Suprapubic skin (tissue), 4 donors: Measurements from ENCODE around the gene KLHL10. TPM values are rescaled to one million over a fixed set of nuclear protein-coding genes. Genes with fewer than 3 reads are reported as not detected.

ENCODE experiments used
- DNase-seq, 2 donors: peaks; one replicate each; pipeline ENCODE4 v3.0.0-alpha.2; 2019; ENCODE audit warnings: low spot score in 2 of 2
- H3K27ac ChIP-seq: fragments of 200-600 bp; sonication (generic); one replicate; pipeline ENCODE4 v1.5.1; 2019
- H3K27me3 ChIP-seq: fragments of 200-600 bp; sonication (generic); one replicate; pipeline ENCODE4 v1.5.1; 2019
- H3K36me3 ChIP-seq: fragments of 200-600 bp; sonication (generic); one replicate; pipeline ENCODE4 v1.5.1; 2019
- H3K4me1 ChIP-seq: fragments of 200-600 bp; sonication (generic); one replicate; pipeline ENCODE4 v1.5.1; 2019
- H3K4me3 ChIP-seq: fragments of 200-600 bp; sonication (generic); one replicate; pipeline ENCODE4 v1.5.1; 2019; ENCODE audit warnings: mild to moderate bottlenecking
- H3K9me3 ChIP-seq: fragments of 200-600 bp; sonication (generic); one replicate; pipeline ENCODE4 v1.5.1; 2019
- CTCF ChIP-seq, 2 donors: fragments of 200-600 bp in 1 of 2; fragments of 450-650 bp in 1 of 2; sonication (generic) in 1 of 2; IDR thresholded peaks; one replicate each; pipeline ENCODE4 v1.5.1; 2016 to 2019; ENCODE audit warnings: antibody characterized with exemption in 2 of 2, mild to moderate bottlenecking in 1 of 2, moderate library complexity in 1 of 2
- EP300 ChIP-seq: sonication (generic); formaldehyde crosslinking; IDR thresholded peaks from one replicate; pipeline ENCODE4 v1.6.1; 2017; ENCODE audit warnings: antibody characterized with exemption
- POLR2A ChIP-seq, 2 donors: fragments of 450-650 bp; IDR thresholded peaks; one replicate each; pipeline ENCODE4 v1.6.1; 2017; ENCODE audit warnings: antibody characterized with exemption in 2 of 2, mild to moderate bottlenecking in 2 of 2, moderate library complexity in 2 of 2
- POLR2AphosphoS5 ChIP-seq, 3 donors: sonication (generic); formaldehyde crosslinking; IDR thresholded peaks; one replicate each; pipeline ENCODE4 v1.6.1; 2017; ENCODE audit warnings: antibody characterized with exemption in 3 of 3
- WGBS: methylation state at CpG from one replicate; pipeline ENCODE4 v1.1.5; 2018; 5-methylcytosine and 5-hydroxymethylcytosine counted together
- total RNA-seq, 4 donors: library from RNA; depleted of rRNA; stranded (reverse); fragments of >200 nt; gene quantifications; one replicate each; pipeline ENCODE4 v1.1.0, GENCODE V29; 2016

Gene KLHL10
- total RNA-seq, 4 donors from 2014 or later = 0.30 TPM; not detected in 3

- Histone ChIP-seq H3K27ac (no peak overlapping the region), H3K9me3 (no peaks in the 10 kb centered on the region), H3K36me3 (no peaks in the 10 kb centered on the region), H3K27me3 (no peaks in the 10 kb centered on the region), H3K4me3 (no peak overlapping the region), H3K4me1 (peaks cover 30% of the 10 kb centered on the region)
- WGBS = 66% methylated on average over 3 of the region's 3 CpGs
- TF ChIP-seq POLR2AphosphoS5 (IDR thresholded peaks at IDR 0.05) (no peak), CTCF (IDR thresholded peaks at IDR 0.05) (no peak), POLR2A (IDR thresholded peaks at IDR 0.05) (no peak), EP300 (no peak)
- DNase-seq = no peak
Observed at GRCh38 chr17:41860254-41860931, 22.8 kb downstream of the KLHL10 start.

GRCh38 chr17:41863074-41863848, 25.6 kb downstream of the KLHL10 start:
- peak overlapping the region; percentile 96 for H3K4me3 ChIP-seq
- H3K36me3 ChIP-seq = peaks cover 16% of the 10 kb centered on the region
- H3K27ac ChIP-seq = no peak overlapping the region
- 62% methylated on average over 18 of the region's 18 CpGs for WGBS
- TF ChIP-seq CTCF (IDR thresholded peaks at IDR 0.05) = no peak
- no peak for TF ChIP-seq POLR2AphosphoS5 (IDR thresholded peaks at IDR 0.05)
- TF ChIP-seq EP300 = no peak
- TF ChIP-seq POLR2A (IDR thresholded peaks at IDR 0.05) = no peak
- peaks cover 32% of the 10 kb centered on the region for H3K4me1 ChIP-seq
- H3K9me3 ChIP-seq = no peaks in the 10 kb centered on the region
- no peak for DNase-seq
- no peaks in the 10 kb centered on the region for H3K27me3 ChIP-seq

- no peak for DNase-seq
- no peaks in the 10 kb centered on the region for H3K9me3 ChIP-seq
- peaks cover 25% of the 10 kb centered on the region for H3K36me3 ChIP-seq
- peak overlapping the region; percentile 93 for H3K27ac ChIP-seq
- peaks cover 32% of the 10 kb centered on the region for H3K4me1 ChIP-seq
- H3K27me3 ChIP-seq = no peaks in the 10 kb centered on the region
- 0% methylated on average over 25 of the region's 25 CpGs for WGBS
- peak overlapping the region; percentile 96 for H3K4me3 ChIP-seq
- no peak for TF ChIP-seq CTCF (IDR thresholded peaks at IDR 0.05)
- TF ChIP-seq EP300 = no peak
Observed at GRCh38 chr17:41864498-41864835, 26.8 kb downstream of the KLHL10 start.

GRCh38 chr17:41864836-41865595, 27.4 kb downstream of the KLHL10 start, which contains the start of gene KLHL11:
Gene KLHL11 (minus strand): TSS chr17:41865423. CDS start chr17:41865370, 53 bp downstream.
- Histone ChIP-seq H3K27me3 (no peaks in the 10 kb centered on the region), H3K36me3 (peaks cover 30% of the 10 kb centered on the region), H3K4me1 (peaks cover 32% of the 10 kb centered on the region), H3K4me3 (peak within 1 kb of the TSS; percentile 96), H3K27ac (peak within 1 kb of the TSS; percentile 93), H3K9me3 (no peaks in the 10 kb centered on the region)
- peak; percentile 90 to 94 for DNase-seq
- 0% methylated on average over 16 of the region's 90 CpGs for whole genome bisulfite sequencing
- TF ChIP-seq POLR2A (IDR thresholded peaks at IDR 0.05) (peak; percentile 71 to 79), CTCF (IDR thresholded peaks at IDR 0.05) (no peak), POLR2AphosphoS5 (IDR thresholded peaks at IDR 0.05) (peak in 2 of 3 donors; percentile 64 to 75), EP300 (no peak)

GRCh38 chr17:41865596-41865893, 27.9 kb downstream of the KLHL10 start:
- no peaks in the 10 kb centered on the region for H3K9me3 ChIP-seq
- H3K4me1 ChIP-seq = peaks cover 30% of the 10 kb centered on the region
- no peak for TF ChIP-seq POLR2A (IDR thresholded peaks at IDR 0.05)
- no peak for TF ChIP-seq POLR2AphosphoS5 (IDR thresholded peaks at IDR 0.05)
- no peak for TF ChIP-seq CTCF (IDR thresholded peaks at IDR 0.05)
- no peak for TF ChIP-seq EP300
- no peaks in the 10 kb centered on the region for H3K27me3 ChIP-seq
- peak overlapping the region; percentile 96 for H3K4me3 ChIP-seq
- DNase-seq = no peak
- peak overlapping the region; percentile 93 for H3K27ac ChIP-seq
- 0% methylated on average over 10 of the region's 10 CpGs for WGBS
- H3K36me3 ChIP-seq = peaks cover 36% of the 10 kb centered on the region
